Brain microvascular endothelial cell (primary cell): ENCODE results near the gene FAM76A.

Experiments
- DNase-seq: peaks from one replicate; pipeline ENCODE4 v3.0.0-alpha.2; 2020
- H3K27ac ChIP-seq: fragments of 250-450 bp; sonication (Bioruptor Pico); 2 replicates; pipeline ENCODE4 v1.5.1; 2020; ENCODE audit warnings: mild to moderate bottlenecking, moderate library complexity
- H3K27me3 ChIP-seq: fragments of 250-450 bp; sonication (Bioruptor Pico); replicated peaks from 2 replicates; pipeline ENCODE4 v1.5.1; 2020; ENCODE audit warnings: mild to moderate bottlenecking
- H3K36me3 ChIP-seq: fragments of 250-450 bp; sonication (Bioruptor Pico); replicated peaks from 2 replicates; pipeline ENCODE4 v1.5.1; 2020; ENCODE audit warnings: mild to moderate bottlenecking
- H3K4me3 ChIP-seq: 2 replicates; pipeline ENCODE4 v1.5.1; 2011; ENCODE audit warnings: low read depth, mild to moderate bottlenecking, control low read depth, low read length, moderate library complexity
- in situ Hi-C: cut with HindIII; loops from 2 replicates; pipeline ENCODE4 v1.10.0; 2017; ENCODE audit warnings: low sequenced_read_pairs, low pct_ligation_motif_present
- TF ChIP-seq, protein P1 (sequence below): IDR thresholded peaks from 2 replicates; pipeline ENCODE4 v1.5.1; 2011; ENCODE audit warnings: low read depth, mild to moderate bottlenecking, moderate library complexity, low read length, control low read depth, inconsistent platforms; ENCODE audit errors: missing control alignments

The FAM76A gene

GRCh38 chr1:27809883-27810282, 84.1 kb downstream of the FAM76A start:
- H3K27ac ChIP-seq = no peak overlapping the region
- H3K4me3 ChIP-seq = no peak overlapping the region
- TF ChIP-seq, protein P1, sequence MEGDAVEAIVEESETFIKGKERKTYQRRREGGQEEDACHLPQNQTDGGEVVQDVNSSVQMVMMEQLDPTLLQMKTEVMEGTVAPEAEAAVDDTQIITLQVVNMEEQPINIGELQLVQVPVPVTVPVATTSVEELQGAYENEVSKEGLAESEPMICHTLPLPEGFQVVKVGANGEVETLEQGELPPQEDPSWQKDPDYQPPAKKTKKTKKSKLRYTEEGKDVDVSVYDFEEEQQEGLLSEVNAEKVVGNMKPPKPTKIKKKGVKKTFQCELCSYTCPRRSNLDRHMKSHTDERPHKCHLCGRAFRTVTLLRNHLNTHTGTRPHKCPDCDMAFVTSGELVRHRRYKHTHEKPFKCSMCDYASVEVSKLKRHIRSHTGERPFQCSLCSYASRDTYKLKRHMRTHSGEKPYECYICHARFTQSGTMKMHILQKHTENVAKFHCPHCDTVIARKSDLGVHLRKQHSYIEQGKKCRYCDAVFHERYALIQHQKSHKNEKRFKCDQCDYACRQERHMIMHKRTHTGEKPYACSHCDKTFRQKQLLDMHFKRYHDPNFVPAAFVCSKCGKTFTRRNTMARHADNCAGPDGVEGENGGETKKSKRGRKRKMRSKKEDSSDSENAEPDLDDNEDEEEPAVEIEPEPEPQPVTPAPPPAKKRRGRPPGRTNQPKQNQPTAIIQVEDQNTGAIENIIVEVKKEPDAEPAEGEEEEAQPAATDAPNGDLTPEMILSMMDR = no peak
- DNase-seq = no peak
- H3K36me3 ChIP-seq = peaks cover 18% of the 10 kb centered on the region
- H3K27me3 ChIP-seq = no peaks in the 10 kb centered on the region
- in situ Hi-C loops = no loop called here

DNA sequence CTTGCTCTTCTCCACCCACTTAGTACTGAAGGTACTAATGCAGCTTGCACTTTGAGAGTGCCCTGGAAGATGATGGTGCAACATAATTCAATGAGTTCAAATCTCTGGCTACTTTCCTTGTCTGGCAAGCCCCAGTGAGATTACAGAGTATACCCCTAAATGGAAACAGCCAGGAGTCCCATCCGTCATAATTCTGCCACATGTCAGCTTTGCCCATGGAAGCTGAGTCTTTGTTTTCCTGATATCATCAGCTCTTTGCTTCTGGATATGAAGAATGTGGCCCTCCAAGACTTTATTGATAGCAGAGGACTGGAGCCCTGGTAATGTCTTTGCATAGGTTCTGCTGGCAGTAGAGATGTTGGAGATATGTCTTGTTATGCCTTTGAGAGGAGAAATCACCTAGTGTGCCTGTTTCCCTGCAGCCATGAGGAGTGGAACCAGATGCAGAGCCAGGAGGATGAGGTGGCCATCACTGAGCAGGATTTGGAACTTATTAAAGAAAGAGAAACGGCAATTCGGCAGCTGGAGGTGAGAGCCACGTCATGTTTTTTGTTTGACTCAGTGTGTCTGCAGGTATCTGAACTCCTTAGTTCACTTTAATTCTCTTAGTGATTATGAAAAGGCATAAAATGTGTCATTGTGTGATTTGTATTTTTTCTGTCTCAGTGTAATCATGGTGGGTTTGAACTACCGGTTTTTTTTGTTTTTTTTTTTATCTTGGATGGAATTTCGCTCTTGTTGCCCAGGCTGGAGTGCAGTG, 86.2 kb downstream of the FAM76A start:
- Histone ChIP-seq H3K27me3 (no peaks in the 10 kb centered on the region), H3K36me3 (peaks cover 20% of the 10 kb centered on the region), H3K27ac (no peak overlapping the region), H3K4me3 (no peak overlapping the region)
- in situ Hi-C loops = no loop called here
- DNase-seq = no peak
- TF ChIP-seq, protein P1 = no peak
